ENCODE data around the gene PRKD1. TPM values are rescaled to one million over a fixed set of nuclear protein-coding genes. Genes with fewer than 3 reads are reported as not detected.

Gene PRKD1
- total and polyA plus RNA-seq, 3 donors from 2014 or later: 29.9 to 82.9 (median 67.2) TPM

DNA sequence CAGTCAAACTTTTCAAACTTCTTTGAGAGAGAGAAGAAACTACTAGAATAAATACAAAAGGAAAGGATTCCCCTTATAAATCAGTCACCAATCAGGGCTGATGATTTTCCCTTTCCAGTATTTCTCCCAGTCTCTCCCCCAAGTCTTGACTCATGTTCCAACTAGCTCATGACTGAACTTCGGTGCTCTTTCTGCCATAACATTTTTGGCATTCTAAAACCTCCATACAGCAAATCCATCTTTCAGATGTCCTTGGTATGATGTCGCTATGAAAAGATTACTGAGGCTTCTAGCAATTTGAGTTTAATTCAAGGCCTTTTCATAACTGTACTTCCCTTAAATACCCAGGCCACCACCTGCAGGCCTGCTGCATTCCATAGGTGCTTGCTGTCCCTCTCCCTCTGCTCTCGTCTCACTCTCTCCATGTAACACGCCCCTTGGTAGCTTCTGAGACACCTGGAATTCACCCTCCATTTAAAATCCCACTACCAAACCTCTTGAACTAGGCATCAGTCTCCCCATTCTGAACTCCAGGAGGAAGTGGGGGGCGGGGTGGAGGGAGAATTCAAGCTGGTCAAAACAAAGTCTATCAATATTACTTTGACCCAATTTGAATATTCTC is 2.4 kb downstream of the PRKD1 start:
- Histone ChIP-seq H3K36me3 (ENCODE audit: low read depth, missing control alignments) (no peaks in the 10 kb centered on the region), H3K4me3 (peak overlapping the region in 1 of 2 donors; percentile 83), H3K9me3 (no peaks in the 10 kb centered on the region), H3K27me3 (no peaks in the 10 kb centered on the region), H3K27ac (peak overlapping the region in 1 of 2 donors; percentile 16), H3K4me1 (peaks cover 10% of the 10 kb centered on the region)
- intact Hi-C loops (cut with DNase I; ENCODE audit: low total_unique reads): loop anchor here (10.0 kb wide), 1 partner anchor 270 kb away; no protein-coding TSS in a partner anchor
- no peak for TF ChIP-seq POLR2A (IDR thresholded peaks at IDR 0.05)
- TF ChIP-seq, protein P1, sequence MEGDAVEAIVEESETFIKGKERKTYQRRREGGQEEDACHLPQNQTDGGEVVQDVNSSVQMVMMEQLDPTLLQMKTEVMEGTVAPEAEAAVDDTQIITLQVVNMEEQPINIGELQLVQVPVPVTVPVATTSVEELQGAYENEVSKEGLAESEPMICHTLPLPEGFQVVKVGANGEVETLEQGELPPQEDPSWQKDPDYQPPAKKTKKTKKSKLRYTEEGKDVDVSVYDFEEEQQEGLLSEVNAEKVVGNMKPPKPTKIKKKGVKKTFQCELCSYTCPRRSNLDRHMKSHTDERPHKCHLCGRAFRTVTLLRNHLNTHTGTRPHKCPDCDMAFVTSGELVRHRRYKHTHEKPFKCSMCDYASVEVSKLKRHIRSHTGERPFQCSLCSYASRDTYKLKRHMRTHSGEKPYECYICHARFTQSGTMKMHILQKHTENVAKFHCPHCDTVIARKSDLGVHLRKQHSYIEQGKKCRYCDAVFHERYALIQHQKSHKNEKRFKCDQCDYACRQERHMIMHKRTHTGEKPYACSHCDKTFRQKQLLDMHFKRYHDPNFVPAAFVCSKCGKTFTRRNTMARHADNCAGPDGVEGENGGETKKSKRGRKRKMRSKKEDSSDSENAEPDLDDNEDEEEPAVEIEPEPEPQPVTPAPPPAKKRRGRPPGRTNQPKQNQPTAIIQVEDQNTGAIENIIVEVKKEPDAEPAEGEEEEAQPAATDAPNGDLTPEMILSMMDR (IDR thresholded peaks at IDR 0.05): no peak
- no peak for DNase-seq
- 43 to 45% methylated on average over 5 of the region's 5 CpGs for WGBS, 2 donors

GRCh38 chr14:29919845-29920244 is 7.8 kb downstream of the PRKD1 start:
- Histone ChIP-seq H3K4me3 (no peak overlapping the region), H3K27me3 (no peaks in the 10 kb centered on the region), H3K36me3 (ENCODE audit: low read depth, missing control alignments) (no peaks in the 10 kb centered on the region), H3K4me1 (peaks cover 5% of the 10 kb centered on the region), H3K27ac (no peak overlapping the region), H3K9me3 (no peaks in the 10 kb centered on the region)
- 84 to 95% methylated on average over 2 of the region's 2 CpGs for WGBS, 2 donors
- intact Hi-C loops (cut with DNase I; ENCODE audit: low total_unique reads): loop anchor here (10.0 kb wide), 1 partner anchor 265 kb away; no protein-coding TSS in a partner anchor
- TF ChIP-seq POLR2A (IDR thresholded peaks at IDR 0.05): no peak
- no peak for DNase-seq

DNA sequence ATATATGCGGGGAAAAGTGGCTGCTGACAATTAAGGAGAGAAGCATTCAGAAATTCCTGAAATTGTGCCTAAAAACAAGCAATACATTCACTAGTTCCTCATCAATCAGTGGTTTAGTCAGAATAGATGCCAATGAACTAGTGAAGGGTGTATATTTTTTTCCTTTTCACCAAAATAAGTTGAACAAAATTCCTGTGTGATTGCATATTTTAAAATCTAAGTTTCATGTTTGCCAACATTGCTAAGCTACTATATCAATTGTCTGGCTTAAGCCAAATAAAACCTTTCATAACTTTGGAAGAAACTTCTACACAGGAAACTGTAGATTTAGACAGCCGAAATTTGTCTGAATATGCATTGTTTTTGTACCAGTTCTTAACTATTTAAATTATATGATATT is 8.7 kb downstream of the PRKD1 start:
- no peak overlapping the region for H3K4me3 ChIP-seq
- WGBS, 2 donors: 78 to 81% methylated on average over 2 of the region's 2 CpGs
- no peak for DNase-seq
- H3K36me3 ChIP-seq (ENCODE audit: low read depth, missing control alignments): no peaks in the 10 kb centered on the region
- H3K4me1 ChIP-seq: no peaks in the 10 kb centered on the region
- intact Hi-C loops (cut with DNase I; ENCODE audit: low total_unique reads): no loop called here
- no peaks in the 10 kb centered on the region for H3K27me3 ChIP-seq
- TF ChIP-seq, protein P1 (IDR thresholded peaks at IDR 0.05): no peak
- TF ChIP-seq POLR2A (IDR thresholded peaks at IDR 0.05): no peak
- H3K27ac ChIP-seq: no peak overlapping the region
- H3K9me3 ChIP-seq: no peaks in the 10 kb centered on the region

- Histone ChIP-seq H3K4me1 (no peaks in the 10 kb centered on the region), H3K4me3 (no peak overlapping the region), H3K36me3 (ENCODE audit: low read depth, missing control alignments) (no peaks in the 10 kb centered on the region), H3K9me3 (no peaks in the 10 kb centered on the region), H3K27ac (no peak overlapping the region), H3K27me3 (no peaks in the 10 kb centered on the region)
- intact Hi-C loops (cut with DNase I; ENCODE audit: low total_unique reads): no loop called here
- 77 to 89% methylated on average over 5 of the region's 5 CpGs for WGBS, 2 donors
- no peak for TF ChIP-seq POLR2A (IDR thresholded peaks at IDR 0.05)
- TF ChIP-seq, protein P1 (IDR thresholded peaks at IDR 0.05): no peak
- DNase-seq: no peak
Observed at GRCh38 chr14:29913566-29913965, 14.1 kb downstream of the PRKD1 start.

- intact Hi-C loops (cut with DNase I; ENCODE audit: low total_unique reads): no loop called here
- Histone ChIP-seq H3K27me3 (no peaks in the 10 kb centered on the region), H3K4me3 (no peak overlapping the region), H3K9me3 (no peaks in the 10 kb centered on the region), H3K36me3 (ENCODE audit: low read depth, missing control alignments) (no peaks in the 10 kb centered on the region), H3K4me1 (no peaks in the 10 kb centered on the region), H3K27ac (no peak overlapping the region)
- TF ChIP-seq, protein P1 (IDR thresholded peaks at IDR 0.05): no peak
- no peak for TF ChIP-seq POLR2A (IDR thresholded peaks at IDR 0.05)
- 66 to 76% methylated on average over 3 of the region's 3 CpGs for WGBS, 2 donors
- DNase-seq: no peak
Observed at GRCh38 chr14:29911810-29912209, 15.8 kb downstream of the PRKD1 start.
